HEK293 (cell line): Measurements from ENCODE around the gene PLSCR1.

ENCODE experiments used
- CTCF ChIA-PET: fragments of 350-600 bp; formaldehyde crosslinking; extraction: SDS; loops from one replicate; lab custom pipeline; 2021; ENCODE audit warnings: antibody characterized with exemption; lab: Yijun Ruan, JAX
- POLR2A ChIA-PET: fragments of 300-600 bp; formaldehyde crosslinking; extraction: SDS; loops from one replicate; lab custom pipeline; 2020; ENCODE audit warnings: antibody characterized with exemption, inconsistent platforms; lab: Yijun Ruan, JAX
- H3K27ac ChIP-seq: fragments of 200-500 bp; sonication (Bioruptor generic); 2 replicates; pipeline ENCODE4 v1.5.1; 2014; ENCODE audit warnings: low read depth, low read length, control low read depth, inconsistent platforms; ENCODE audit errors: extremely low read depth
- H3K36me3 ChIP-seq, 2 experiments: fragments of 200-500 bp in 1 of 2; sonication (Bioruptor generic) in 1 of 2; 1 replicate in 1 of 2; 2 replicates in 1 of 2; pipeline ENCODE4 v1.5.1; 2014 to 2017; ENCODE audit warnings: inconsistent platforms in 2 of 2, low read length in 2 of 2; ENCODE audit not compliant: control insufficient read depth in 2 of 2, insufficient read depth in 1 of 2
- H3K4me1 ChIP-seq: fragments of 200-500 bp; sonication (Bioruptor generic); 2 replicates; pipeline ENCODE4 v1.5.1; 2014; ENCODE audit warnings: mild to moderate bottlenecking, low read length, inconsistent platforms; ENCODE audit not compliant: control insufficient read depth, insufficient read depth
- H3K4me3 ChIP-seq: 2 replicates; pipeline ENCODE4 v1.5.1; 2011; ENCODE audit warnings: low read depth, mild to moderate bottlenecking, control low read depth, low read length, moderate library complexity
- H3K9me3 ChIP-seq: fragments of 200-500 bp; sonication (Bioruptor generic); 2 replicates; pipeline ENCODE4 v1.5.1; 2014; ENCODE audit warnings: low read depth, low read length, inconsistent platforms; ENCODE audit not compliant: control insufficient read depth, insufficient read depth
- FEZF1 ChIP-seq: fragments of 450-650 bp; formaldehyde crosslinking; IDR thresholded peaks from 2 replicates; pipeline ENCODE4 v1.5.1; 2016; ENCODE audit warnings: missing biosample characterization, missing genetic modification characterization
- YY1 ChIP-seq: fragments of 450-650 bp; formaldehyde crosslinking; IDR thresholded peaks from 2 replicates; pipeline ENCODE4 v1.5.1; 2018; ENCODE audit warnings: missing biosample characterization, missing genetic modification characterization
- ZNF132 ChIP-seq: fragments of 450-650 bp; formaldehyde crosslinking; IDR thresholded peaks from 2 replicates; pipeline ENCODE4 v1.5.1; 2017; ENCODE audit warnings: missing biosample characterization, missing genetic modification characterization, borderline replicate concordance
- ZNF157 ChIP-seq: fragments of 450-650 bp; formaldehyde crosslinking; IDR thresholded peaks from 2 replicates; pipeline ENCODE4 v1.5.1; 2016; ENCODE audit warnings: missing biosample characterization, missing genetic modification characterization
- ZNF174 ChIP-seq: fragments of 450-650 bp; formaldehyde crosslinking; IDR thresholded peaks from 2 replicates; pipeline ENCODE4 v1.5.0; 2017; ENCODE audit warnings: missing biosample characterization, mild to moderate bottlenecking, missing genetic modification characterization
- ZNF184 ChIP-seq: fragments of 450-650 bp; IDR thresholded peaks from 2 replicates; pipeline ENCODE4 v1.5.1; 2018; ENCODE audit warnings: missing biosample characterization, mild to moderate bottlenecking, missing genetic modification characterization
- ZNF341 ChIP-seq: fragments of 450-650 bp; formaldehyde crosslinking; IDR thresholded peaks from 2 replicates; pipeline ENCODE4; 2016; ENCODE audit warnings: low read depth, missing biosample characterization, missing genetic modification characterization
- ZNF426 ChIP-seq: fragments of 450-650 bp; formaldehyde crosslinking; IDR thresholded peaks from 2 replicates; pipeline ENCODE4 v1.5.1; 2017; ENCODE audit warnings: missing biosample characterization, missing genetic modification characterization, mild to moderate bottlenecking, inconsistent platforms, moderate library complexity
- ZNF473 ChIP-seq: fragments of 450-650 bp; formaldehyde crosslinking; IDR thresholded peaks from 2 replicates; pipeline ENCODE4 v1.5.1; 2017; ENCODE audit warnings: missing biosample characterization, missing genetic modification characterization
- ZNF510 ChIP-seq: fragments of 450-650 bp; formaldehyde crosslinking; IDR thresholded peaks from 2 replicates; pipeline ENCODE4 v1.5.1; 2018; ENCODE audit warnings: mild to moderate bottlenecking, missing genetic modification characterization, missing biosample characterization; ENCODE audit not compliant: insufficient replicate concordance
- ZNF521 ChIP-seq: fragments of 450-650 bp; formaldehyde crosslinking; IDR thresholded peaks from 2 replicates; pipeline ENCODE4 v1.5.1; 2017; ENCODE audit warnings: missing biosample characterization, mild to moderate bottlenecking, missing genetic modification characterization
- ZNF621 ChIP-seq: fragments of 450-650 bp; formaldehyde crosslinking; IDR thresholded peaks from 2 replicates; pipeline ENCODE4 v1.5.1; 2017; ENCODE audit warnings: missing biosample characterization, missing genetic modification characterization
- ZNF654 ChIP-seq: fragments of 450-650 bp; formaldehyde crosslinking; IDR thresholded peaks from 2 replicates; pipeline ENCODE4 v1.5.1; 2016; ENCODE audit warnings: low read depth, missing biosample characterization, missing genetic modification characterization
- ZSCAN16 ChIP-seq: fragments of 450-650 bp; formaldehyde crosslinking; IDR thresholded peaks from 2 replicates; pipeline ENCODE4 v1.5.1; 2016; ENCODE audit warnings: missing biosample characterization, missing genetic modification characterization
- TF ChIP-seq, protein P1 (sequence below): fragments of 450-650 bp; formaldehyde crosslinking; IDR thresholded peaks from 2 replicates; pipeline ENCODE4 v1.5.1; 2016; ENCODE audit warnings: missing biosample characterization, missing genetic modification characterization, low read depth
- TF ChIP-seq, protein P2 (sequence below): fragments of 450-650 bp; formaldehyde crosslinking; IDR thresholded peaks from 2 replicates; pipeline ENCODE4 v1.5.1; 2017; ENCODE audit warnings: missing biosample characterization, missing genetic modification characterization
- TF ChIP-seq, protein P3 (sequence below): IDR thresholded peaks from 2 replicates; pipeline ENCODE4 v1.6.1; 2011; ENCODE audit warnings: mild to moderate bottlenecking, low read depth, low read length, borderline replicate concordance
- TF ChIP-seq, protein P4 (sequence below): fragments of 450-650 bp; formaldehyde crosslinking; IDR thresholded peaks from 2 replicates; pipeline ENCODE4 v1.5.1; 2016; ENCODE audit warnings: missing biosample characterization, missing genetic modification characterization
- TF ChIP-seq, protein P5 (sequence below): fragments of 450-650 bp; formaldehyde crosslinking; IDR thresholded peaks from 2 replicates; pipeline ENCODE4 v1.5.1; 2016; ENCODE audit warnings: missing biosample characterization, missing genetic modification characterization
- TF ChIP-seq, protein P6 (sequence below): fragments of 450-650 bp; formaldehyde crosslinking; IDR thresholded peaks from 2 replicates; pipeline ENCODE4 v1.5.1; 2017; ENCODE audit warnings: missing biosample characterization, mild to moderate bottlenecking, missing genetic modification characterization, moderate library complexity

PLSCR1 gene

DNA sequence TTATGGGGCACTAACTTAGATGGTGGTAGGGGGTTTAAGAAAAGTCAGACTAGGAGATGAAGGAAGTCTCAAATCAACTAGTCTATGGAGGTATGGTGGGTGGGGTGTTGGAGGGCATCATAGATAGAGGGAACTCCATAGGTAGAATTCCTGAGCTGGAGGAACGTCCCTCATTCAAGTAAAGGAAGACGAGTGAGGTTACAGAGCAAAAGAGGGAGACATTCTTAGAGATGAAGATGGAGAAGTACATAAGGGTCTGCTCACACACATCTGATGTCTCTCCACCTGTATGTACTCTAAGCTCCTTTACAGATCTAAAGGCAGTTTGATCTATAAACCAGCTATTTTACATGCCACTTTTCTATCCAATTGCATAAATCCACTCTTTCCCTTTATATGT, 1.4 kb downstream of the PLSCR1 start (continued):
- TF ChIP-seq, protein P1, sequence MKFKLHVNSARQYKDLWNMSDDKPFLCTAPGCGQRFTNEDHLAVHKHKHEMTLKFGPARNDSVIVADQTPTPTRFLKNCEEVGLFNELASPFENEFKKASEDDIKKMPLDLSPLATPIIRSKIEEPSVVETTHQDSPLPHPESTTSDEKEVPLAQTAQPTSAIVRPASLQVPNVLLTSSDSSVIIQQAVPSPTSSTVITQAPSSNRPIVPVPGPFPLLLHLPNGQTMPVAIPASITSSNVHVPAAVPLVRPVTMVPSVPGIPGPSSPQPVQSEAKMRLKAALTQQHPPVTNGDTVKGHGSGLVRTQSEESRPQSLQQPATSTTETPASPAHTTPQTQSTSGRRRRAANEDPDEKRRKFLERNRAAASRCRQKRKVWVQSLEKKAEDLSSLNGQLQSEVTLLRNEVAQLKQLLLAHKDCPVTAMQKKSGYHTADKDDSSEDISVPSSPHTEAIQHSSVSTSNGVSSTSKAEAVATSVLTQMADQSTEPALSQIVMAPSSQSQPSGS (tag by site-specific recombination): no peak
- TF ChIP-seq, protein P2, sequence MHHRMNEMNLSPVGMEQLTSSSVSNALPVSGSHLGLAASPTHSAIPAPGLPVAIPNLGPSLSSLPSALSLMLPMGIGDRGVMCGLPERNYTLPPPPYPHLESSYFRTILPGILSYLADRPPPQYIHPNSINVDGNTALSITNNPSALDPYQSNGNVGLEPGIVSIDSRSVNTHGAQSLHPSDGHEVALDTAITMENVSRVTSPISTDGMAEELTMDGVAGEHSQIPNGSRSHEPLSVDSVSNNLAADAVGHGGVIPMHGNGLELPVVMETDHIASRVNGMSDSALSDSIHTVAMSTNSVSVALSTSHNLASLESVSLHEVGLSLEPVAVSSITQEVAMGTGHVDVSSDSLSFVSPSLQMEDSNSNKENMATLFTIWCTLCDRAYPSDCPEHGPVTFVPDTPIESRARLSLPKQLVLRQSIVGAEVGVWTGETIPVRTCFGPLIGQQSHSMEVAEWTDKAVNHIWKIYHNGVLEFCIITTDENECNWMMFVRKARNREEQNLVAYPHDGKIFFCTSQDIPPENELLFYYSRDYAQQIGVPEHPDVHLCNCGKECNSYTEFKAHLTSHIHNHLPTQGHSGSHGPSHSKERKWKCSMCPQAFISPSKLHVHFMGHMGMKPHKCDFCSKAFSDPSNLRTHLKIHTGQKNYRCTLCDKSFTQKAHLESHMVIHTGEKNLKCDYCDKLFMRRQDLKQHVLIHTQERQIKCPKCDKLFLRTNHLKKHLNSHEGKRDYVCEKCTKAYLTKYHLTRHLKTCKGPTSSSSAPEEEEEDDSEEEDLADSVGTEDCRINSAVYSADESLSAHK (tag by site-specific recombination): no peak

DNA sequence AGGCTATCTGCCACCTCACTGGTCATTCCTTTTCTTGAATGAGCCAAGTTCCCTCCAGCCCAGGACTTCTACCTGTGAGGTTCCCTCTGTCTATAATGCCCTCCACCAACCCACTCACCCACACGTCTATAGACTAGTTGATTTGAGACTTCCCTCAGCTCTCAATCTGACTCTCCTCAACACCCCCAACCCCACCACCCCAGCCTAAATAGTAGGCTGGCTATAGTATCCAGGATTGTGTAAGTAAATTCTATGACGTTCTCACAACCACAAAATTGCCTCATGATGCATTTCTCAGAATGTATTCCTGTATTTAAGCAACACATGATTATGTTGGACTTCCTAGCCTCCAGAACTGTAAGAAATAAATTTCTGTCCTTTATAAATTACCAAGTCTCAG, 2.2 kb downstream of the PLSCR1 start:
- no peak overlapping the region for H3K27ac ChIP-seq
- H3K4me1 ChIP-seq: no peaks in the 10 kb centered on the region
- H3K4me3 ChIP-seq: no peak overlapping the region
- peaks cover 0 to 3% of the 10 kb centered on the region in 2 experiments; a peak in 1 of 3 replicates for H3K36me3 ChIP-seq
- no peaks in the 10 kb centered on the region for H3K9me3 ChIP-seq
- TF ChIP-seq ZNF621 (tag by site-specific recombination): no peak
- TF ChIP-seq, protein P3, sequence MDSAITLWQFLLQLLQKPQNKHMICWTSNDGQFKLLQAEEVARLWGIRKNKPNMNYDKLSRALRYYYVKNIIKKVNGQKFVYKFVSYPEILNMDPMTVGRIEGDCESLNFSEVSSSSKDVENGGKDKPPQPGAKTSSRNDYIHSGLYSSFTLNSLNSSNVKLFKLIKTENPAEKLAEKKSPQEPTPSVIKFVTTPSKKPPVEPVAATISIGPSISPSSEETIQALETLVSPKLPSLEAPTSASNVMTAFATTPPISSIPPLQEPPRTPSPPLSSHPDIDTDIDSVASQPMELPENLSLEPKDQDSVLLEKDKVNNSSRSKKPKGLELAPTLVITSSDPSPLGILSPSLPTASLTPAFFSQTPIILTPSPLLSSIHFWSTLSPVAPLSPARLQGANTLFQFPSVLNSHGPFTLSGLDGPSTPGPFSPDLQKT: no peak
- no peak for TF ChIP-seq ZNF473
- no peak for TF ChIP-seq ZNF132 (tag by site-specific recombination)
- no peak for TF ChIP-seq ZNF157 (tag by site-specific recombination)
- no peak for TF ChIP-seq ZNF510 (tag by site-specific recombination)
- no peak for TF ChIP-seq ZNF426 (tag by site-specific recombination)
- ChIA-PET CTCF (no interaction called here), POLR2A (no interaction called here)

DNA sequence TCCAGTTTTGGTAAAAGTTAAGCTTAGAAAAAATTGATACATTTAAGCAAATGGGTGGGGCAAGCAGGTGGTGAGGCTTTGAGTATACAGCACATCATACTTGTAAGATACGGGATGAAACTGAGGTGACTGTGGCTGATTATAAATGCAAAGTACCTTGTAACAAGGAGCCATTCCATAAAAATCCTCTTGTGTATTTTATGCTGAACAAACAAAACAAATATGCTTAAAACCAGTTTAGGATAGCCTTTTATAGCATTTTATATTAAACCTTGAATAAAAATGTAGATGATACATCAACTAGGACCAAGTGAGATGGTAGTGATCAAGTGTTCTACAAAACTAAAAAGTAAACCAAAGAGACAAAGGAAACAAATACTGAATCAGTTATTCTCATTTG, 3.4 kb downstream of the PLSCR1 start:
- Histone ChIP-seq H3K27ac (no peak overlapping the region), H3K36me3 (peaks cover 0 to 3% of the 10 kb centered on the region in 2 experiments; a peak in 1 of 3 replicates), H3K4me1 (no peaks in the 10 kb centered on the region), H3K9me3 (no peaks in the 10 kb centered on the region), H3K4me3 (no peak overlapping the region)
- POLR2A ChIA-PET: no interaction called here
- CTCF ChIA-PET: interaction anchor here (0.6 kb wide), 1 partner anchor 36 kb away, joined by 3 read pairs; no protein-coding TSS in a partner anchor
- TF ChIP-seq ZSCAN16 (tag by site-specific recombination) (no peak), ZNF174 (tag by site-specific recombination) (no peak), YY1 (tag by site-specific recombination) (no peak), ZNF521 (tag by site-specific recombination) (no peak), ZNF184 (tag by site-specific recombination) (no peak), FEZF1 (tag by site-specific recombination) (no peak), ZNF341 (tag by site-specific recombination) (no peak), ZNF654 (tag by site-specific recombination) (no peak)
- TF ChIP-seq, protein P4, sequence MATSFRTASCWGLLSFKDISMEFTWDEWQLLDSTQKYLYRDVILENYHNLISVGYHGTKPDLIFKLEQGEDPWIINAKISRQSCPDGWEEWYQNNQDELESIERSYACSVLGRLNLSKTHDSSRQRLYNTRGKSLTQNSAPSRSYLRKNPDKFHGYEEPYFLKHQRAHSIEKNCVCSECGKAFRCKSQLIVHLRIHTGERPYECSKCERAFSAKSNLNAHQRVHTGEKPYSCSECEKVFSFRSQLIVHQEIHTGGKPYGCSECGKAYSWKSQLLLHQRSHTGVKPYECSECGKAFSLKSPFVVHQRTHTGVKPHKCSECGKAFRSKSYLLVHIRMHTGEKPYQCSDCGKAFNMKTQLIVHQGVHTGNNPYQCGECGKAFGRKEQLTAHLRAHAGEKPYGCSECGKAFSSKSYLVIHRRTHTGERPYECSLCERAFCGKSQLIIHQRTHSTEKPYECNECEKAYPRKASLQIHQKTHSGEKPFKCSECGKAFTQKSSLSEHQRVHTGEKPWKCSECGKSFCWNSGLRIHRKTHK: no peak
- TF ChIP-seq, protein P5, sequence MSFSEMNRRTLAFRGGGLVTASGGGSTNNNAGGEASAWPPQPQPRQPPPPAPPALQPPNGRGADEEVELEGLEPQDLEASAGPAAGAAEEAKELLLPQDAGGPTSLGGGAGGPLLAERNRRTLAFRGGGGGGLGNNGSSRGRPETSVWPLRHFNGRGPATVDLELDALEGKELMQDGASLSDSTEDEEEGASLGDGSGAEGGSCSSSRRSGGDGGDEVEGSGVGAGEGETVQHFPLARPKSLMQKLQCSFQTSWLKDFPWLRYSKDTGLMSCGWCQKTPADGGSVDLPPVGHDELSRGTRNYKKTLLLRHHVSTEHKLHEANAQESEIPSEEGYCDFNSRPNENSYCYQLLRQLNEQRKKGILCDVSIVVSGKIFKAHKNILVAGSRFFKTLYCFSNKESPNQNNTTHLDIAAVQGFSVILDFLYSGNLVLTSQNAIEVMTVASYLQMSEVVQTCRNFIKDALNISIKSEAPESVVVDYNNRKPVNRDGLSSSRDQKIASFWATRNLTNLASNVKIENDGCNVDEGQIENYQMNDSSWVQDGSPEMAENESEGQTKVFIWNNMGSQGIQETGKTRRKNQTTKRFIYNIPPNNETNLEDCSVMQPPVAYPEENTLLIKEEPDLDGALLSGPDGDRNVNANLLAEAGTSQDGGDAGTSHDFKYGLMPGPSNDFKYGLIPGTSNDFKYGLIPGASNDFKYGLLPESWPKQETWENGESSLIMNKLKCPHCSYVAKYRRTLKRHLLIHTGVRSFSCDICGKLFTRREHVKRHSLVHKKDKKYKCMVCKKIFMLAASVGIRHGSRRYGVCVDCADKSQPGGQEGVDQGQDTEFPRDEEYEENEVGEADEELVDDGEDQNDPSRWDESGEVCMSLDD (tag by site-specific recombination): no peak
- TF ChIP-seq, protein P6, sequence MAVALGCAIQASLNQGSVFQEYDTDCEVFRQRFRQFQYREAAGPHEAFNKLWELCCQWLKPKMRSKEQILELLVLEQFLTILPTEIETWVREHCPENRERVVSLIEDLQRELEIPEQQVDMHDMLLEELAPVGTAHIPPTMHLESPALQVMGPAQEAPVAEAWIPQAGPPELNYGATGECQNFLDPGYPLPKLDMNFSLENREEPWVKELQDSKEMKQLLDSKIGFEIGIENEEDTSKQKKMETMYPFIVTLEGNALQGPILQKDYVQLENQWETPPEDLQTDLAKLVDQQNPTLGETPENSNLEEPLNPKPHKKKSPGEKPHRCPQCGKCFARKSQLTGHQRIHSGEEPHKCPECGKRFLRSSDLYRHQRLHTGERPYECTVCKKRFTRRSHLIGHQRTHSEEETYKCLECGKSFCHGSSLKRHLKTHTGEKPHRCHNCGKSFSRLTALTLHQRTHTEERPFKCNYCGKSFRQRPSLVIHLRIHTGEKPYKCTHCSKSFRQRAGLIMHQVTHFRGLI: no peak
